SU-DHL-6 (cell line): ENCODE measurements around the gene CYP2S1.

Source experiments
- CTCF ChIP-seq: fragments of 200-600 bp; sonication (generic); IDR thresholded peaks from one replicate; pipeline ENCODE4 v1.5.1; 2017; ENCODE audit warnings: antibody characterized with exemption, mild to moderate bottlenecking, low read length, moderate library complexity; ENCODE audit not compliant: insufficient read depth, poor library complexity, severe bottlenecking
- EZH2phosphoT487 ChIP-seq: fragments of 200-600 bp; sonication (generic), shearing (Covaris generic); conservative IDR thresholded peaks from 2 replicates; pipeline ENCODE4 v1.6.1; 2018; ENCODE audit warnings: mild to moderate bottlenecking, antibody characterized with exemption, low read length, moderate library complexity, mixed read lengths

- TF ChIP-seq CTCF (no peak), EZH2phosphoT487 (no peak)
These were observed 48.8 kb downstream of the CYP2S1 start for GRCh38 chr19:41241859-41242258.
